Endothelial cell of umbilical vein (primary cell): ENCODE results near the gene ITIH5.

Source experiments
- CTCF ChIP-seq, 2 donors: IDR thresholded peaks; 1 replicate in 1 of 2; 2 replicates in 1 of 2; pipeline ENCODE4 v1.5.1; 2011; ENCODE audit warnings: low read length in 2 of 2, mild to moderate bottlenecking in 2 of 2, moderate library complexity in 2 of 2, control low read depth in 1 of 2, inconsistent platforms in 1 of 2, low read depth in 1 of 2; ENCODE audit not compliant: insufficient read depth in 1 of 2; ENCODE audit errors: extremely low read depth in 1 of 2
- EZH2 ChIP-seq: IDR thresholded peaks from 2 replicates; pipeline ENCODE4 v1.6.1; 2012; ENCODE audit warnings: borderline replicate concordance, low read depth, mild to moderate bottlenecking, moderate library complexity, low read length, inconsistent platforms; ENCODE audit not compliant: severe bottlenecking
- GATA2 ChIP-seq: IDR thresholded peaks from 2 replicates; pipeline ENCODE4 v1.7.0; 2011; ENCODE audit warnings: low read depth, mild to moderate bottlenecking, moderate library complexity, mixed read lengths, low read length; ENCODE audit not compliant: insufficient read length, insufficient read depth
- POLR2AphosphoS5 ChIP-seq: IDR thresholded peaks from 2 replicates; pipeline ENCODE4 v1.6.1; 2012; ENCODE audit warnings: low read depth, mild to moderate bottlenecking, control low read depth, low read length, moderate library complexity; ENCODE audit not compliant: insufficient read depth

- TF ChIP-seq EZH2 (no peak), POLR2AphosphoS5 (no peak), CTCF (IDR thresholded peaks at IDR 0.05; ENCODE audit: extremely low read depth in 1 of 2, insufficient read depth in 1 of 2, low read depth in 1 of 2, low read length in 2 of 2) (no peak), GATA2 (no peak)
Observed at GRCh38 chr10:7518693-7519092, 148.1 kb downstream of the ITIH5 start.
